Body of pancreas (tissue), 4 donors: ENCODE results near the gene IL4I1.

Experiments used
- CTCF ChIP-seq, 7 experiments: fragments of 450-650 bp in 4 of 7; fragments of 200-600 bp in 3 of 7; sonication (generic) in 3 of 7; IDR thresholded peaks; one replicate each; pipeline ENCODE4 v1.5.1; 2016 to 2019; ENCODE audit warnings: antibody characterized with exemption in 7 of 7
- POLR2A ChIP-seq, 3 donors: fragments of 450-650 bp; IDR thresholded peaks; one replicate each; pipeline ENCODE4 v1.6.1; 2016; ENCODE audit warnings: antibody characterized with exemption in 3 of 3, mild to moderate bottlenecking in 2 of 3

- TF ChIP-seq CTCF (IDR thresholded peaks at IDR 0.05) (no peak), POLR2A (IDR thresholded peaks at IDR 0.05) (no peak)
Observed at GRCh38 chr19:49882643-49883042, 14.0 kb downstream of the IL4I1 start.
